HepG2 (cell line): Measurements from ENCODE around the gene MARCOL. TPM values are rescaled to one million over a fixed set of nuclear protein-coding genes. Genes with fewer than 3 reads are reported as not detected.

Experiments used
- ATAC-seq: fragments of 200-7000 bp; cut with Tn5 transposase; 3 replicates; pipeline ENCODE4 v1.9.1; 2020; ENCODE audit warnings: mild to moderate bottlenecking, moderate library complexity
- BruUV-seq: library from RNA; stranded (reverse); fragments of 400-500 nt; replicated peaks from 2 replicates; lab custom pipeline; 2021; lab: Mats Ljungman, UMichigan
- CTCF ChIA-PET: fragments of 300-600 bp; formaldehyde crosslinking; extraction: SDS; loops from one replicate; lab custom pipeline; 2021; ENCODE audit warnings: low total read pairs, inconsistent platforms, low intra/inter-chr PET ratio; lab: Yijun Ruan, JAX
- POLR2A ChIA-PET: fragments of 350-600 bp; sonication (Branson Sonifier 250); formaldehyde crosslinking; loops from one replicate; lab custom pipeline; 2020; ENCODE audit warnings: antibody characterized with exemption, inconsistent platforms; lab: Yijun Ruan, JAX
- DNase-seq: peaks from one replicate; pipeline ENCODE4 v3.0.0-alpha.2; 2015; ENCODE audit warnings: low spot score
- FAIRE-seq: peaks from 3 replicates; lab custom pipeline; 2011; peaks lifted over from hg19 to GRCh38; lab: Jason Lieb, UNC
- H2AFZ ChIP-seq: one replicate; pipeline ENCODE4 v1.6.1; 2011; ENCODE audit warnings: low read length, inconsistent platforms
- H3K27ac ChIP-seq: fragments of 300-600 bp; 3 replicates; pipeline ENCODE4 v1.8.0; 2011; ENCODE audit warnings: mixed run types, mild to moderate bottlenecking, mixed read lengths, low read length, inconsistent platforms; ENCODE audit not compliant: insufficient read depth; ENCODE audit errors: extremely low read length
- H3K27me3 ChIP-seq, 2 experiments: fragments of 200-600 bp in 1 of 2; 2 replicates in 1 of 2; 3 replicates in 1 of 2; pipeline versions ENCODE4 v1.6.0 to v1.8.0; 2011; ENCODE audit warnings: low read length in 2 of 2, mild to moderate bottlenecking in 2 of 2, moderate library complexity in 2 of 2, inconsistent platforms in 1 of 2; ENCODE audit not compliant: insufficient read depth in 2 of 2, control insufficient read depth in 1 of 2
- H3K36me3 ChIP-seq, 2 experiments: fragments of 200-600 bp in 1 of 2; replicated peaks in 1 of 2; 2 replicates in 1 of 2; 3 replicates in 1 of 2; pipeline versions ENCODE4 v1.5.1 to v1.8.0; 2011; ENCODE audit warnings: low read length in 2 of 2, inconsistent platforms in 1 of 2; ENCODE audit not compliant: insufficient read depth in 2 of 2, control insufficient read depth in 1 of 2
- H3K4me1 ChIP-seq: 2 replicates; pipeline ENCODE4 v1.5.1; 2012; ENCODE audit warnings: low read length, inconsistent platforms; ENCODE audit not compliant: insufficient read depth
- H3K4me2 ChIP-seq: 2 replicates; pipeline ENCODE4 v1.6.0; 2011; ENCODE audit warnings: low read depth, low read length, inconsistent platforms
- H3K4me3 ChIP-seq, 3 experiments: fragments of 200-600 bp in 1 of 3; sonication (generic), shearing (Covaris generic) in 1 of 3; replicated peaks in 1 of 3; 2 replicates each; pipeline ENCODE4 v1.5.1; 2011 to 2016; ENCODE audit warnings: low read length in 3 of 3, inconsistent platforms in 2 of 3, low read depth in 2 of 3, mild to moderate bottlenecking in 2 of 3, control low read depth in 1 of 3, mixed read lengths in 1 of 3; ENCODE audit not compliant: insufficient read depth in 1 of 3
- H3K79me2 ChIP-seq: one replicate; pipeline ENCODE4 v1.6.1; 2011; ENCODE audit warnings: low read length, inconsistent platforms; ENCODE audit not compliant: insufficient read depth
- H3K9ac ChIP-seq: 2 replicates; pipeline ENCODE4 v1.6.0; 2011; ENCODE audit warnings: mild to moderate bottlenecking, low read depth, low read length, inconsistent platforms; ENCODE audit not compliant: insufficient read depth
- H3K9me3 ChIP-seq: 2 replicates; pipeline ENCODE4 v1.5.1; 2012; ENCODE audit warnings: mild to moderate bottlenecking, low read length
- H4K20me1 ChIP-seq: 2 replicates; pipeline ENCODE4 v1.6.0; 2011; ENCODE audit warnings: inconsistent platforms, mild to moderate bottlenecking, low read length, moderate library complexity; ENCODE audit not compliant: insufficient read depth
- EED ChIP-seq: sonication (generic); formaldehyde crosslinking; IDR thresholded peaks from 2 replicates; pipeline ENCODE4 v1.5.0; 2020; ENCODE audit warnings: mild to moderate bottlenecking, missing genetic modification reagents
- GPN1 ChIP-seq: sonication (generic); formaldehyde crosslinking; IDR thresholded peaks from 2 replicates; pipeline ENCODE4 v1.5.1; 2020; ENCODE audit warnings: missing genetic modification reagents, borderline replicate concordance
- GTF2F1 ChIP-seq: fragments of 150-350 bp; IDR thresholded peaks from 2 replicates; pipeline ENCODE4 v1.6.1; 2014; ENCODE audit warnings: low read length
- JUNB ChIP-seq: sonication (generic); formaldehyde crosslinking; IDR thresholded peaks from 2 replicates; pipeline ENCODE4 v1.8.0; 2022; ENCODE audit warnings: missing genetic modification reagents, mild to moderate bottlenecking, borderline replicate concordance
- MXI1 ChIP-seq: IDR thresholded peaks from 3 replicates; pipeline ENCODE4 v1.6.1; 2012; ENCODE audit warnings: low read depth, low read length, inconsistent platforms, borderline replicate concordance
- NBN ChIP-seq: fragments of 450-650 bp; conservative IDR thresholded peaks from 2 replicates; pipeline ENCODE4 v1.6.1; 2017
- REL ChIP-seq: sonication (generic); formaldehyde crosslinking; conservative IDR thresholded peaks from 2 replicates; pipeline ENCODE4 v1.8.0; 2022; ENCODE audit warnings: mild to moderate bottlenecking, missing genetic modification reagents, moderate library complexity
- SMAD1 ChIP-seq: sonication (generic); formaldehyde crosslinking; IDR thresholded peaks from 2 replicates; pipeline ENCODE4 v1.4.0; 2020; ENCODE audit warnings: missing genetic modification reagents, low read depth, mild to moderate bottlenecking, borderline replicate concordance
- ZC3H13 ChIP-seq: sonication (generic); formaldehyde crosslinking; IDR thresholded peaks from 2 replicates; pipeline ENCODE4 v1.8.1; 2023; ENCODE audit warnings: mild to moderate bottlenecking, missing genetic modification reagents, moderate library complexity
- ZNF136 ChIP-seq: sonication (generic); formaldehyde crosslinking; IDR thresholded peaks from 2 replicates; pipeline ENCODE4 v1.8.1; 2022; ENCODE audit warnings: low read depth, mild to moderate bottlenecking, moderate library complexity, missing genetic modification reagents
- ZNF570 ChIP-seq: sonication (generic); formaldehyde crosslinking; IDR thresholded peaks from 2 replicates; pipeline ENCODE4 v1.4.0; 2020; ENCODE audit warnings: mild to moderate bottlenecking, missing genetic modification reagents, borderline replicate concordance
- ZNF572 ChIP-seq: sonication (generic); formaldehyde crosslinking; IDR thresholded peaks from 2 replicates; pipeline ENCODE4 v1.5.1; 2020; ENCODE audit warnings: mild to moderate bottlenecking, missing genetic modification reagents
- WGBS: methylation state at CpG from one replicate; pipeline ENCODE4 v1.1.6; 2017; ENCODE audit warnings: low lambda C conversion rate; 5-methylcytosine and 5-hydroxymethylcytosine counted together
- in situ Hi-C: cut with HindIII; loops from 2 replicates; pipeline ENCODE4 v1.10.0; 2017; ENCODE audit warnings: low pct_unique_long_range_greater_than_20kb; ENCODE audit not compliant: extremely low pct_ligation_motif_present
- intact Hi-C: fragments of 100-400 bp; cut with micrococcal nuclease; formaldehyde crosslinking; loops from one replicate; pipeline ENCODE4 v1.10.0; 2022; ENCODE audit not compliant: unreplicated experiment
- polyA plus RNA-seq, 8 experiments: library from polyadenylated mRNA; depleted of rRNA in 3 of 8; stranded (reverse) in 7 of 8; unstranded in 1 of 8; fragments of >200 nt; fragmentation: Illumina TruSeq in 4 of 8; extraction: Trizol in 4 of 8; gene quantifications; 2 replicates each; pipeline versions ENCODE4 v1.2.1 to v1.2.3, GENCODE V29; 2011 to 2016; ENCODE audit warnings: low read depth in 4 of 8, missing spikeins in 1 of 8, mixed read lengths in 1 of 8; ENCODE audit not compliant: insufficient read depth in 1 of 8
- total RNA-seq, 5 experiments: library from RNA; depleted of rRNA; stranded (reverse); fragments of >200 nt; fragmentation: Illumina TruSeq; extraction: Trizol; gene quantifications; 2 replicates each; pipeline ENCODE4 v1.2.3, GENCODE V29; 2016; ENCODE audit warnings: low read depth in 1 of 5
- TF ChIP-seq, protein P1 (sequence below): sonication (generic); formaldehyde crosslinking; IDR thresholded peaks from 2 replicates; pipeline ENCODE4 v1.8.0; 2023; ENCODE audit warnings: mild to moderate bottlenecking, missing genetic modification reagents
- TF ChIP-seq, protein P2 (sequence below): IDR thresholded peaks from 2 replicates; pipeline ENCODE4 v1.6.1; 2016; ENCODE audit warnings: mild to moderate bottlenecking
- TF ChIP-seq, protein P3 (sequence below): fragments of 450-650 bp; IDR thresholded peaks from 2 replicates; pipeline ENCODE4 v1.6.1; 2017; ENCODE audit warnings: mild to moderate bottlenecking
- TF ChIP-seq, protein P4 (sequence below): sonication (generic); formaldehyde crosslinking; IDR thresholded peaks from 2 replicates; pipeline ENCODE4 v1.8.1; 2023; ENCODE audit warnings: mild to moderate bottlenecking, missing genetic modification reagents, borderline replicate concordance

MARCOL gene
- total and polyA plus RNA-seq, 2 of the 13 experiments (the other 11 are each of a cell fraction or from before 2014, with no cell fraction given), result not detected

DNA sequence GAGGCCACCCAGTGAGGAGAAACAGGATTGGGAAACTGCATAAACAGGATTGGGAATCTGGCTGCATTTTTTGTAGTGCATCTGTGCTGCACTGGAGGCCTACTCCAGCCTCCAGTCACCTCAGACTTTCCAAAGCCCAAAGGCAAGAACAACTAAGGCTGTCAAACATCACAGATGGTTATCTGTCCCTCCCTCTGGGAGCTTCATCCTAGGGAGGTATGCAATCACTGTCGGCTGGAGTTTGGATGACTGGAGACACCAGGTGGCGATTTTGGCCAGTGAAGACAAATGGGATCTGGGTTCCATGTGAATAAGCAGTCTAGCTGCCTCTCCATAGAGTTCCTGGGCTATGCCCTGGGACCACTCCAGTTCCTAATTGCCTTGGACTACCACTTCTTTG lies 21.0 kb downstream of the MARCOL start:
- FAIRE-seq, result no peak
- no peak overlapping the region for H3K9ac ChIP-seq
- peaks cover 15% of the 10 kb centered on the region for H3K9me3 ChIP-seq
- DNase-seq, result no peak
- POLR2A ChIA-PET, result no interaction called here
- in situ Hi-C loops (no loop called here), intact Hi-C loops (no loop called here)
- no peak overlapping the region for H3K4me2 ChIP-seq
- no peaks in the 10 kb centered on the region for H3K36me3 ChIP-seq
- no peaks in the 10 kb centered on the region for H3K4me1 ChIP-seq
- no peaks in the 10 kb centered on the region for H3K79me2 ChIP-seq
- no peak for TF ChIP-seq REL (CRISPR knock-in tag)
- no peak for TF ChIP-seq JUNB (CRISPR knock-in tag)
- TF ChIP-seq, protein P1, sequence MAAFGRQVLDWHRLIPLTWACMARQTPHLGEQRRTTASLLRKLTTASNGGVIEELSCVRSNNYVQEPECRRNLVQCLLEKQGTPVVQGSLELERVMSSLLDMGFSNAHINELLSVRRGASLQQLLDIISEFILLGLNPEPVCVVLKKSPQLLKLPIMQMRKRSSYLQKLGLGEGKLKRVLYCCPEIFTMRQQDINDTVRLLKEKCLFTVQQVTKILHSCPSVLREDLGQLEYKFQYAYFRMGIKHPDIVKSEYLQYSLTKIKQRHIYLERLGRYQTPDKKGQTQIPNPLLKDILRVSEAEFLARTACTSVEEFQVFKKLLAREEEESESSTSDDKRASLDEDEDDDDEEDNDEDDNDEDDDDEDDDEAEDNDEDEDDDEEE (CRISPR knock-in tag), result no peak
- no peak for TF ChIP-seq GPN1
- TF ChIP-seq ZNF572 (CRISPR knock-in tag), result no peak
- no peak for TF ChIP-seq ZNF570 (CRISPR knock-in tag)
- no peak for TF ChIP-seq SMAD1 (CRISPR knock-in tag)
- TF ChIP-seq, protein P2, sequence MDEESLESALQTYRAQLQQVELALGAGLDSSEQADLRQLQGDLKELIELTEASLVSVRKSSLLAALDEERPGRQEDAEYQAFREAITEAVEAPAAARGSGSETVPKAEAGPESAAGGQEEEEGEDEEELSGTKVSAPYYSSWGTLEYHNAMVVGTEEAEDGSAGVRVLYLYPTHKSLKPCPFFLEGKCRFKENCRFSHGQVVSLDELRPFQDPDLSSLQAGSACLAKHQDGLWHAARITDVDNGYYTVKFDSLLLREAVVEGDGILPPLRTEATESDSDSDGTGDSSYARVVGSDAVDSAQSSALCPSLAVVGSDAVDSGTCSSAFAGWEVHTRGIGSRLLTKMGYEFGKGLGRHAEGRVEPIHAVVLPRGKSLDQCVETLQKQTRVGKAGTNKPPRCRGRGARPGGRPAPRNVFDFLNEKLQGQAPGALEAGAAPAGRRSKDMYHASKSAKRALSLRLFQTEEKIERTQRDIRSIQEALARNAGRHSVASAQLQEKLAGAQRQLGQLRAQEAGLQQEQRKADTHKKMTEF (CRISPR knock-in tag), result no peak
- TF ChIP-seq, protein P3, sequence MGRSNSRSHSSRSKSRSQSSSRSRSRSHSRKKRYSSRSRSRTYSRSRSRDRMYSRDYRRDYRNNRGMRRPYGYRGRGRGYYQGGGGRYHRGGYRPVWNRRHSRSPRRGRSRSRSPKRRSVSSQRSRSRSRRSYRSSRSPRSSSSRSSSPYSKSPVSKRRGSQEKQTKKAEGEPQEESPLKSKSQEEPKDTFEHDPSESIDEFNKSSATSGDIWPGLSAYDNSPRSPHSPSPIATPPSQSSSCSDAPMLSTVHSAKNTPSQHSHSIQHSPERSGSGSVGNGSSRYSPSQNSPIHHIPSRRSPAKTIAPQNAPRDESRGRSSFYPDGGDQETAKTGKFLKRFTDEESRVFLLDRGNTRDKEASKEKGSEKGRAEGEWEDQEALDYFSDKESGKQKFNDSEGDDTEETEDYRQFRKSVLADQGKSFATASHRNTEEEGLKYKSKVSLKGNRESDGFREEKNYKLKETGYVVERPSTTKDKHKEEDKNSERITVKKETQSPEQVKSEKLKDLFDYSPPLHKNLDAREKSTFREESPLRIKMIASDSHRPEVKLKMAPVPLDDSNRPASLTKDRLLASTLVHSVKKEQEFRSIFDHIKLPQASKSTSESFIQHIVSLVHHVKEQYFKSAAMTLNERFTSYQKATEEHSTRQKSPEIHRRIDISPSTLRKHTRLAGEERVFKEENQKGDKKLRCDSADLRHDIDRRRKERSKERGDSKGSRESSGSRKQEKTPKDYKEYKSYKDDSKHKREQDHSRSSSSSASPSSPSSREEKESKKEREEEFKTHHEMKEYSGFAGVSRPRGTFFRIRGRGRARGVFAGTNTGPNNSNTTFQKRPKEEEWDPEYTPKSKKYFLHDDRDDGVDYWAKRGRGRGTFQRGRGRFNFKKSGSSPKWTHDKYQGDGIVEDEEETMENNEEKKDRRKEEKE, result no peak
- no peak for TF ChIP-seq EED (CRISPR knock-in tag)
- TF ChIP-seq GTF2F1, result no peak
- TF ChIP-seq, protein P4, sequence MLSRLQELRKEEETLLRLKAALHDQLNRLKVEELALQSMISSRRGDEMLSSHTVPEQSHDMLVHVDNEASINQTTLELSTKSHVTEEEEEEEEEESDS (CRISPR knock-in tag), result no peak
- no peak for TF ChIP-seq MXI1
- TF ChIP-seq ZC3H13, result no peak
- no peak for TF ChIP-seq NBN
- TF ChIP-seq ZNF136 (CRISPR knock-in tag), result no peak
- no peaks in the 10 kb centered on the region for H4K20me1 ChIP-seq
- no peak overlapping the region for H3K27ac ChIP-seq
- no peak for ATAC-seq
- BruUV-seq, result no TSS peak
- CTCF ChIA-PET, result no interaction called here
- WGBS, result 0% methylated on average over 2 of the region's 2 CpGs
- no peak overlapping the region for H3K4me3 ChIP-seq
- H3K27me3 ChIP-seq, result no peaks in the 10 kb centered on the region
- H2AFZ ChIP-seq, result no peak overlapping the region
